ENCODE measurements around the gene DNAH3. TPM values are rescaled to one million over a fixed set of nuclear protein-coding genes. Genes with fewer than 3 reads are reported as not detected.

DNAH3 gene
- total and polyA plus RNA-seq, 2 of the 13 experiments (the other 11 are each of a cell fraction or from before 2014, with no cell fraction given): 0.07 to 0.08 TPM

DNA sequence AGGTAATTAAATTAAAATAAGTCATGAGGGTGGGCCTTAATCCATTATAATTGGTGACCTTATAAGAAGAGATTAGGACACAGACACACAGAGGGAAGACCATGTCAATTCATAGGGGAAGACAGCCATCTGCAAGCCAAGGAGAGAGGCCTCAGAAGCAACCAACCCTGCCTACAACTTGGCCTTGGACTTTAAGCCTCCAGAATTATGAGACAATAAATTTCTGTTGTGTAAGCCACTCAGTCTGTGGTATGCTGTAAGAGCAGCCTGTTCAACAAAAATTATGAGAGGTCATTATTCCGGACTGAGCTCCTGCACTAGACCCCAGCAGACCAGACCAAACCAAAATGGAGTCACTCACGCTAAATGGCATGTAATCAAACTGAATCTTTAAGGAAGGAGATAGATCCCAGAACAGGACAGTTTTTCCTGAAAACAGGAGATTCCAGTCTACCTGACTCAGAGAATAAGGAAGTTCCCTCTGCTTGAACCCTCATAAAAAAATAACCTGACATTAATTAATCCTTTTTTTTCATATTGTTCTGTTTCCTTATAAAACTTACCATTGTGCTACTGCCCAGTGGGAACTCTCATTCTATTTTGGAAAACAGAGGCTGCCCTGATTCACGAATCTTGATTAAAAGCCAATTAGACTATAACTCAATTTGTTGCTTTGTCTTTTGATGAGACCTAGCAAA lies 74.3 kb downstream of the DNAH3 start (continued):
- TF ChIP-seq, protein P1, sequence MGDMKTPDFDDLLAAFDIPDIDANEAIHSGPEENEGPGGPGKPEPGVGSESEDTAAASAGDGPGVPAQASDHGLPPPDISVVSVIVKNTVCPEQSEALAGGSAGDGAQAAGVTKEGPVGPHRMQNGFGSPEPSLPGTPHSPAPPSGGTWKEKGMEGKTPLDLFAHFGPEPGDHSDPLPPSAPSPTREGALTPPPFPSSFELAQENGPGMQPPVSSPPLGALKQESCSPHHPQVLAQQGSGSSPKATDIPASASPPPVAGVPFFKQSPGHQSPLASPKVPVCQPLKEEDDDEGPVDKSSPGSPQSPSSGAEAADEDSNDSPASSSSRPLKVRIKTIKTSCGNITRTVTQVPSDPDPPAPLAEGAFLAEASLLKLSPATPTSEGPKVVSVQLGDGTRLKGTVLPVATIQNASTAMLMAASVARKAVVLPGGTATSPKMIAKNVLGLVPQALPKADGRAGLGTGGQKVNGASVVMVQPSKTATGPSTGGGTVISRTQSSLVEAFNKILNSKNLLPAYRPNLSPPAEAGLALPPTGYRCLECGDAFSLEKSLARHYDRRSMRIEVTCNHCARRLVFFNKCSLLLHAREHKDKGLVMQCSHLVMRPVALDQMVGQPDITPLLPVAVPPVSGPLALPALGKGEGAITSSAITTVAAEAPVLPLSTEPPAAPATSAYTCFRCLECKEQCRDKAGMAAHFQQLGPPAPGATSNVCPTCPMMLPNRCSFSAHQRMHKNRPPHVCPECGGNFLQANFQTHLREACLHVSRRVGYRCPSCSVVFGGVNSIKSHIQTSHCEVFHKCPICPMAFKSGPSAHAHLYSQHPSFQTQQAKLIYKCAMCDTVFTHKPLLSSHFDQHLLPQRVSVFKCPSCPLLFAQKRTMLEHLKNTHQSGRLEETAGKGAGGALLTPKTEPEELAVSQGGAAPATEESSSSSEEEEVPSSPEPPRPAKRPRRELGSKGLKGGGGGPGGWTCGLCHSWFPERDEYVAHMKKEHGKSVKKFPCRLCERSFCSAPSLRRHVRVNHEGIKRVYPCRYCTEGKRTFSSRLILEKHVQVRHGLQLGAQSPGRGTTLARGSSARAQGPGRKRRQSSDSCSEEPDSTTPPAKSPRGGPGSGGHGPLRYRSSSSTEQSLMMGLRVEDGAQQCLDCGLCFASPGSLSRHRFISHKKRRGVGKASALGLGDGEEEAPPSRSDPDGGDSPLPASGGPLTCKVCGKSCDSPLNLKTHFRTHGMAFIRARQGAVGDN (CRISPR knock-in tag; IDR thresholded peaks at IDR 0.05): no peak
- TF ChIP-seq, protein P2, sequence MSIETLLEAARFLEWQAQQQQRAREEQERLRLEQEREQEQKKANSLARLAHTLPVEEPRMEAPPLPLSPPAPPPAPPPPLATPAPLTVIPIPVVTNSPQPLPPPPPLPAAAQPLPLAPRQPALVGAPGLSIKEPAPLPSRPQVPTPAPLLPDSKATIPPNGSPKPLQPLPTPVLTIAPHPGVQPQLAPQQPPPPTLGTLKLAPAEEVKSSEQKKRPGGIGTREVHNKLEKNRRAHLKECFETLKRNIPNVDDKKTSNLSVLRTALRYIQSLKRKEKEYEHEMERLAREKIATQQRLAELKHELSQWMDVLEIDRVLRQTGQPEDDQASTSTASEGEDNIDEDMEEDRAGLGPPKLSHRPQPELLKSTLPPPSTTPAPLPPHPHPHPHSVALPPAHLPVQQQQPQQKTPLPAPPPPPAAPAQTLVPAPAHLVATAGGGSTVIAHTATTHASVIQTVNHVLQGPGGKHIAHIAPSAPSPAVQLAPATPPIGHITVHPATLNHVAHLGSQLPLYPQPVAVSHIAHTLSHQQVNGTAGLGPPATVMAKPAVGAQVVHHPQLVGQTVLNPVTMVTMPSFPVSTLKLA (IDR thresholded peaks at IDR 0.05): no peak

DNA sequence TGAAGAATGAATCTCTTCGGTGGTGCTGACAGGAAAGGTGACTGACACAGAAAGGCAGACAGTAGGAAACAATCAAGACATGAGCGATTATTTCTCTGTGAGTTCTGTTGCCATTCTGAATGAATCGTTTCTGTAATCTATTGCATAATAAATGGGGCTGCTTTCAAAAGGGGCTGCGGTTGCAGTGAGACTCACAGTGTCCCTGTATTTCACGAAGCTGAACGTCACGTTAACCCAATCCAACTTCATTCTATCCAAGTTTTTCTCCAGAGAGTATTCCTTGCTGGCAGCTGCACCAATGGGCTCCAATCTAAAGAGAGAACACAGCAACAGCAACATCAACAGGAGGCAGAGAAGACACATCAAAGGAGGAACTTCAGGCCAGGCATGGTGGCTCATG lies 75.4 kb downstream of the DNAH3 start:
- Histone ChIP-seq H3K4me2 (ENCODE audit: low read depth, low read length) (no peak overlapping the region), H3K4me3 (replicated peaks in 1 of 3; ENCODE audit: insufficient read depth in 1 of 3, low read depth in 2 of 3, low read length in 3 of 3) (no peak overlapping the region), H3K4me1 (ENCODE audit: insufficient read depth, low read length) (peaks cover 9% of the 10 kb centered on the region), H3K79me2 (ENCODE audit: insufficient read depth, low read length) (no peaks in the 10 kb centered on the region), H3K27ac (ENCODE audit: extremely low read length, insufficient read depth, low read length) (no peak overlapping the region), H3K9ac (ENCODE audit: insufficient read depth, low read depth, low read length) (no peak overlapping the region), H3K36me3 (replicated peaks in 1 of 2; ENCODE audit: control insufficient read depth in 1 of 2, insufficient read depth in 2 of 2, low read length in 2 of 2) (no peaks in the 10 kb centered on the region), H3K27me3 (ENCODE audit: control insufficient read depth in 1 of 2, insufficient read depth in 2 of 2, low read length in 2 of 2) (peaks cover 0 to 8% of the 10 kb centered on the region in 2 experiments; a peak in 1 of 5 replicates), H2AFZ (ENCODE audit: low read length) (no peak overlapping the region), H4K20me1 (ENCODE audit: insufficient read depth, low read length) (no peaks in the 10 kb centered on the region), H3K9me3 (ENCODE audit: low read length) (no peaks in the 10 kb centered on the region)
- POLR2A ChIA-PET: no interaction called here
- TF ChIP-seq SAFB2 (CRISPR knock-in tag; IDR thresholded peaks at IDR 0.05; ENCODE audit: borderline replicate concordance, low read depth) (no peak), ZNF724P (CRISPR knock-in tag; IDR thresholded peaks at IDR 0.05; ENCODE audit: borderline replicate concordance) (no peak), TOPORS (CRISPR knock-in tag; IDR thresholded peaks at IDR 0.05) (no peak), CEBPB (IDR thresholded peaks at IDR 0.05; ENCODE audit: borderline replicate concordance, low read depth, low read length) (peak; percentile 81), BRCA1 (CRISPR knock-in tag; IDR thresholded peaks at IDR 0.05) (no peak), ZNF577 (CRISPR knock-in tag; IDR thresholded peaks at IDR 0.05; ENCODE audit: borderline replicate concordance, low read depth) (no peak)
- TF ChIP-seq, protein P3, sequence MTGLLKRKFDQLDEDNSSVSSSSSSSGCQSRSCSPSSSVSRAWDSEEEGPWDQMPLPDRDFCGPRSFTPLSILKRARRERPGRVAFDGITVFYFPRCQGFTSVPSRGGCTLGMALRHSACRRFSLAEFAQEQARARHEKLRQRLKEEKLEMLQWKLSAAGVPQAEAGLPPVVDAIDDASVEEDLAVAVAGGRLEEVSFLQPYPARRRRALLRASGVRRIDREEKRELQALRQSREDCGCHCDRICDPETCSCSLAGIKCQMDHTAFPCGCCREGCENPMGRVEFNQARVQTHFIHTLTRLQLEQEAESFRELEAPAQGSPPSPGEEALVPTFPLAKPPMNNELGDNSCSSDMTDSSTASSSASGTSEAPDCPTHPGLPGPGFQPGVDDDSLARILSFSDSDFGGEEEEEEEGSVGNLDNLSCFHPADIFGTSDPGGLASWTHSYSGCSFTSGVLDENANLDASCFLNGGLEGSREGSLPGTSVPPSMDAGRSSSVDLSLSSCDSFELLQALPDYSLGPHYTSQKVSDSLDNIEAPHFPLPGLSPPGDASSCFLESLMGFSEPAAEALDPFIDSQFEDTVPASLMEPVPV (CRISPR knock-in tag; IDR thresholded peaks at IDR 0.05): no peak
- WGBS (ENCODE audit: low lambda C conversion rate): 10% methylated on average over 7 of the region's 7 CpGs
- intact Hi-C loops (cut with micrococcal nuclease; ENCODE audit: unreplicated experiment) (no loop called here), in situ Hi-C loops (cut with HindIII; ENCODE audit: extremely low pct_ligation_motif_present, low pct_unique_long_range_greater_than_20kb) (no loop called here)
- ATAC-seq (no peak), DNase-seq (ENCODE audit: low spot score) (no peak), FAIRE-seq (no peak)
- no TSS peak for BruUV-seq (replicated peaks)
- CTCF ChIA-PET (ENCODE audit: low intra/inter-chr PET ratio, low total read pairs): no interaction called here

All from HepG2 (cell line).